CD14-positive monocyte (primary cell): Measurements from ENCODE around the gene OSBPL6. TPM values are rescaled to one million over a fixed set of nuclear protein-coding genes. Genes with fewer than 3 reads are reported as not detected.

Experiments used
- DNase-seq, 3 donors: peaks; one replicate each; pipeline ENCODE4 v3.0.0-alpha.2; 2011 to 2022
- H2AFZ ChIP-seq: 2 replicates; pipeline ENCODE4 v1.6.0; 2012; ENCODE audit warnings: mild to moderate bottlenecking, low read depth, low read length, inconsistent platforms; ENCODE audit not compliant: insufficient read depth, poor library complexity, severe bottlenecking
- H3K27ac ChIP-seq, 2 donors: 1 replicate in 1 of 2; 2 replicates in 1 of 2; pipeline ENCODE4 v1.5.1; 2012 to 2013; ENCODE audit warnings: low read length in 2 of 2, control low read depth in 1 of 2, inconsistent platforms in 1 of 2, low read depth in 1 of 2, mild to moderate bottlenecking in 1 of 2
- H3K27me3 ChIP-seq, 2 donors: one replicate each; pipeline versions ENCODE4 v1.6.0 to v1.6.1; 2011 to 2013; ENCODE audit warnings: low read length in 2 of 2; ENCODE audit not compliant: control insufficient read depth in 2 of 2, insufficient read depth in 2 of 2
- H3K36me3 ChIP-seq, 2 donors: replicated peaks in 1 of 2; 1 replicate in 1 of 2; 2 replicates in 1 of 2; pipeline versions ENCODE4 v1.5.1 to v1.6.1; 2012 to 2013; ENCODE audit warnings: low read length in 2 of 2, control low read depth in 1 of 2, inconsistent platforms in 1 of 2, mild to moderate bottlenecking in 1 of 2; ENCODE audit not compliant: insufficient read depth in 2 of 2, control insufficient read depth in 1 of 2
- H3K4me1 ChIP-seq, 2 donors: 1 replicate in 1 of 2; 2 replicates in 1 of 2; pipeline versions ENCODE4 v1.5.1 to v1.6.1; 2012 to 2013; ENCODE audit warnings: low read length in 2 of 2, control low read depth in 1 of 2, inconsistent platforms in 1 of 2, mild to moderate bottlenecking in 1 of 2, moderate library complexity in 1 of 2; ENCODE audit not compliant: insufficient read depth in 2 of 2, control insufficient read depth in 1 of 2
- H3K4me2 ChIP-seq: replicated peaks from 2 replicates; pipeline ENCODE3; 2012; ENCODE audit warnings: low read length, moderate library complexity, mild to moderate bottlenecking; ENCODE audit not compliant: poor library complexity, severe bottlenecking; ENCODE audit errors: extremely low read depth
- H3K4me3 ChIP-seq, 3 experiments: fragments of 200-600 bp in 1 of 3; sonication (generic) in 1 of 3; replicated peaks in 1 of 3; 1 replicate in 2 of 3; 2 replicates in 1 of 3; pipeline ENCODE4 v1.5.1; 2011 to 2013; ENCODE audit warnings: low read length in 3 of 3, mild to moderate bottlenecking in 3 of 3, control low read depth in 2 of 3, low read depth in 2 of 3, inconsistent platforms in 1 of 3, moderate library complexity in 1 of 3
- H3K79me2 ChIP-seq: 2 replicates; pipeline ENCODE4 v1.6.0; 2012; ENCODE audit warnings: mild to moderate bottlenecking, control low read depth, inconsistent platforms, low read length, moderate library complexity; ENCODE audit not compliant: insufficient read depth
- H3K9ac ChIP-seq: 2 replicates; pipeline ENCODE4 v1.6.0; 2017; ENCODE audit warnings: low read length, mild to moderate bottlenecking; ENCODE audit not compliant: insufficient read depth, poor library complexity, severe bottlenecking
- H3K9me3 ChIP-seq, 2 donors: replicated peaks in 1 of 2; 1 replicate in 1 of 2; 2 replicates in 1 of 2; pipeline versions ENCODE4 v1.5.1 to v1.6.1; 2012 to 2013; ENCODE audit warnings: low read length in 2 of 2, control low read depth in 1 of 2; ENCODE audit not compliant: control insufficient read depth in 1 of 2, insufficient read depth in 1 of 2
- H4K20me1 ChIP-seq: 2 replicates; pipeline ENCODE4 v1.6.0; 2012; ENCODE audit warnings: mild to moderate bottlenecking, low read length, control low read depth, moderate library complexity; ENCODE audit not compliant: insufficient read depth
- H3K27ac Mint-ChIP-seq, 7 donors: one replicate each; pipeline ENCODE4 v1.8.0; 2020; ENCODE audit warnings: mild to moderate bottlenecking in 7 of 7, mixed read lengths in 7 of 7, moderate library complexity in 6 of 7, inconsistent platforms in 2 of 7
- H3K27me3 Mint-ChIP-seq, 3 donors: one replicate each; pipeline ENCODE4 v1.8.0; 2021 to 2022; ENCODE audit warnings: low read depth in 3 of 3, mild to moderate bottlenecking in 3 of 3, mixed read lengths in 3 of 3, moderate library complexity in 3 of 3, inconsistent platforms in 1 of 3
- H3K36me3 Mint-ChIP-seq, 2 donors: one replicate each; pipeline ENCODE4 v1.8.0; 2020; ENCODE audit warnings: mixed read lengths in 2 of 2, inconsistent platforms in 1 of 2, mild to moderate bottlenecking in 1 of 2
- H3K4me1 Mint-ChIP-seq: one replicate; pipeline ENCODE4 v1.8.0; 2020; ENCODE audit warnings: mild to moderate bottlenecking, mixed read lengths
- H3K4me3 Mint-ChIP-seq, 2 donors: one replicate each; pipeline ENCODE4 v1.8.0; 2020; ENCODE audit warnings: mild to moderate bottlenecking in 2 of 2, mixed read lengths in 2 of 2, moderate library complexity in 1 of 2
- H3K9me3 Mint-ChIP-seq, 7 donors: one replicate each; pipeline ENCODE4 v1.8.0; 2020 to 2022; ENCODE audit warnings: mixed read lengths in 7 of 7, mild to moderate bottlenecking in 6 of 7, moderate library complexity in 6 of 7, inconsistent platforms in 2 of 7
- WGBS: methylation state at CpG from one replicate; pipeline ENCODE4 v1.1.5; 2013; ENCODE audit warnings: missing lambda C conversion rate; ENCODE audit not compliant: insufficient coverage; 5-methylcytosine and 5-hydroxymethylcytosine counted together
- intact Hi-C, 2 donors: fragments of 100-400 bp; cut with micrococcal nuclease; formaldehyde crosslinking; loops; one replicate each; pipeline versions ENCODE4 v1.15.0 to v1.15.1; 2023
- polyA plus RNA-seq, 3 donors: library from polyadenylated mRNA; depleted of rRNA in 1 of 3; unstranded in 2 of 3; stranded (reverse) in 1 of 3; fragments of 300-500 nt in 2 of 3; fragments of >200 nt in 1 of 3; fragmentation: Illumina TruSeq in 2 of 3; gene quantifications; 1 replicate in 2 of 3; 2 replicates in 1 of 3; pipeline ENCODE4 v1.2.3, GENCODE V29; 2012 to 2021
- TF ChIP-seq, protein P1 (sequence below): fragments of 200-600 bp; IDR thresholded peaks from one replicate; pipeline ENCODE4 v1.8.0; 2022; ENCODE audit warnings: antibody characterized with exemption, mild to moderate bottlenecking

The OSBPL6 gene
- polyA plus RNA-seq, 3 donors, result not detected

DNA sequence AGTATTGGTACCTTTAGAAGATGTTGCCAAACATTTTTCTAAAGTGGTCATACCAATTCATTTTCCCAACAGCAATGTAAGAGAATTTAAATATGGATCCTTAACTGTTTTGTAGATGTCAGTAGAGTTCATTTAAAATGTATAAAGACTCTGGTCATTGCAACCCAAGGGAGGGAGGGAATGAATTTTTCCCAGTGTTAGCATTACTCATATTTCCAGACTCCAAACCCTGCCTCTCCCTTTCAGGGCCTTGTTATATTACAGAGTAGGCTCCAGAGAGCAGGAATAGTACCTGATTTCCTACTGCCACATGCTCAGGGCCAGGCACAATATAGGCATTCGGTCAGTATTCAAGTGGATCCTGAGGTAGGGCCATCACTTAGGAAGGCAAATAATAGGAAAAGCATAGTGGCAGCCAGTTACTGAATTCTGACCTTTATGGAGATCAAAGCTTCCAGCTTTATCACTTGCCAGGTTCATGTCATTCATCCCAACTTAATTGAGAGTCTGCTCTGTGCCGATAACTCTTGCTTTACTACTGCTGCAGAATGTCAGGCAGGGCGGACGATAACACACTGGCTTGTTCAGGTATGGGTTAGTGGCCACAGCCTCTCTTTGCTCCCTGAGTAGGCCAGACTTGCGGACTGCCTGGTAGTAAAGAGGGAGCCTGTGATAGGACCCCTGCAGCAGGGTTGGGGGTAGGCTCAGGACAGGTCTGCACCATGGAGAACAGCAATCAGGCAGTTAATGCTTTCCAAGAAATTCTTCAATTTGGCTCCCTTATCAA, 75.3 kb downstream of the OSBPL6 start:
- Histone ChIP-seq H2AFZ (no peak overlapping the region), H3K79me2 (no peaks in the 10 kb centered on the region), H3K4me1 (no peaks in the 10 kb centered on the region), H3K4me2 (no peak overlapping the region), H3K9me3 (no peaks in the 10 kb centered on the region), H4K20me1 (no peaks in the 10 kb centered on the region), H3K4me3 (no peak overlapping the region), H3K27me3 (no peaks in the 10 kb centered on the region), H3K36me3 (no peaks in the 10 kb centered on the region), H3K27ac (no peak overlapping the region), H3K9ac (no peak overlapping the region)
- H3K9me3 Mint-ChIP-seq, result no peaks in the 10 kb centered on the region
- peaks cover 0 to 2% (median 0%) of the 10 kb centered on the region in 3 donors for H3K27me3 Mint-ChIP-seq
- no peak overlapping the region for H3K27ac Mint-ChIP-seq
- H3K4me1 Mint-ChIP-seq, result no peaks in the 10 kb centered on the region
- TF ChIP-seq, protein P1, sequence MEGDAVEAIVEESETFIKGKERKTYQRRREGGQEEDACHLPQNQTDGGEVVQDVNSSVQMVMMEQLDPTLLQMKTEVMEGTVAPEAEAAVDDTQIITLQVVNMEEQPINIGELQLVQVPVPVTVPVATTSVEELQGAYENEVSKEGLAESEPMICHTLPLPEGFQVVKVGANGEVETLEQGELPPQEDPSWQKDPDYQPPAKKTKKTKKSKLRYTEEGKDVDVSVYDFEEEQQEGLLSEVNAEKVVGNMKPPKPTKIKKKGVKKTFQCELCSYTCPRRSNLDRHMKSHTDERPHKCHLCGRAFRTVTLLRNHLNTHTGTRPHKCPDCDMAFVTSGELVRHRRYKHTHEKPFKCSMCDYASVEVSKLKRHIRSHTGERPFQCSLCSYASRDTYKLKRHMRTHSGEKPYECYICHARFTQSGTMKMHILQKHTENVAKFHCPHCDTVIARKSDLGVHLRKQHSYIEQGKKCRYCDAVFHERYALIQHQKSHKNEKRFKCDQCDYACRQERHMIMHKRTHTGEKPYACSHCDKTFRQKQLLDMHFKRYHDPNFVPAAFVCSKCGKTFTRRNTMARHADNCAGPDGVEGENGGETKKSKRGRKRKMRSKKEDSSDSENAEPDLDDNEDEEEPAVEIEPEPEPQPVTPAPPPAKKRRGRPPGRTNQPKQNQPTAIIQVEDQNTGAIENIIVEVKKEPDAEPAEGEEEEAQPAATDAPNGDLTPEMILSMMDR, result no peak
- no peaks in the 10 kb centered on the region for H3K36me3 Mint-ChIP-seq
- intact Hi-C loops, result no loop called here
- WGBS, result 100% methylated on average over 3 of the region's 5 CpGs
- DNase-seq, result no peak
- no peak overlapping the region for H3K4me3 Mint-ChIP-seq

DNA sequence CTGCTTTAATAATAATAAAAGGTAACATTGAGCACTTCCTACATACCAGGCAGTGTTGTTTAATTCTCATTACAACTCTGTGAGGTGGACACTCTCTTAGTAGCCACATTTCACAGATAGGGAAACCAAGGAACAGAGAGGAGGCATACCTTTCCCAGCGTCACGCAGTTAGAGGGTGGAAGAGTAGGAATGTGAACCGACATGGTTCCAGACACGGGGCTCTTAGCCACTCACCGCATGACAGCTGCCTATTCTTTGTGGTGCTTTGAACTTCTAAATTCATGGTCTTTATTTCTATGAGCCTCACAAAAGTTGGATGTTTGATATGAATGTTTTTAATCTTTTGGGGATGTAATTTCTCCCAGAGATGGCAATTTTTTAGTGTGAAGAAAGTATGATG, 76.0 kb downstream of the OSBPL6 start:
- Mint-ChIP-seq H3K36me3 (no peaks in the 10 kb centered on the region), H3K27me3 (peaks cover 0 to 4% (median 0%) of the 10 kb centered on the region in 3 donors), H3K9me3 (no peaks in the 10 kb centered on the region), H3K27ac (no peak overlapping the region), H3K4me3 (no peak overlapping the region), H3K4me1 (no peaks in the 10 kb centered on the region)
- H3K4me2 ChIP-seq, result no peak overlapping the region
- H3K79me2 ChIP-seq, result no peaks in the 10 kb centered on the region
- no peak overlapping the region for H3K4me3 ChIP-seq
- H3K9ac ChIP-seq, result no peak overlapping the region
- H3K36me3 ChIP-seq, result no peaks in the 10 kb centered on the region
- no peaks in the 10 kb centered on the region for H3K27me3 ChIP-seq
- H2AFZ ChIP-seq, result no peak overlapping the region
- no peak for DNase-seq
- H3K9me3 ChIP-seq, result no peaks in the 10 kb centered on the region
- H3K27ac ChIP-seq, result no peak overlapping the region
- peaks cover 0 to under 1% of the 10 kb centered on the region in 2 donors for H3K4me1 ChIP-seq
- intact Hi-C loops, result no loop called here
- H4K20me1 ChIP-seq, result no peaks in the 10 kb centered on the region
- TF ChIP-seq, protein P1, result no peak
- 100% methylated on average over 5 of the region's 5 CpGs for WGBS
